HG02798 (cell line): ENCODE data around the gene LAMA4.
A peak's percentile ranks its signal among the peaks of the same experiment; 100 is the strongest.

Source experiments
- ATAC-seq: cut with Tn5 transposase; IDR thresholded peaks from one replicate; pipeline ENCODE4 v1.9.1; 2021; ENCODE audit warnings: mild to moderate bottlenecking; ENCODE audit not compliant: unreplicated experiment, poor library complexity

LAMA4 gene, protein sequence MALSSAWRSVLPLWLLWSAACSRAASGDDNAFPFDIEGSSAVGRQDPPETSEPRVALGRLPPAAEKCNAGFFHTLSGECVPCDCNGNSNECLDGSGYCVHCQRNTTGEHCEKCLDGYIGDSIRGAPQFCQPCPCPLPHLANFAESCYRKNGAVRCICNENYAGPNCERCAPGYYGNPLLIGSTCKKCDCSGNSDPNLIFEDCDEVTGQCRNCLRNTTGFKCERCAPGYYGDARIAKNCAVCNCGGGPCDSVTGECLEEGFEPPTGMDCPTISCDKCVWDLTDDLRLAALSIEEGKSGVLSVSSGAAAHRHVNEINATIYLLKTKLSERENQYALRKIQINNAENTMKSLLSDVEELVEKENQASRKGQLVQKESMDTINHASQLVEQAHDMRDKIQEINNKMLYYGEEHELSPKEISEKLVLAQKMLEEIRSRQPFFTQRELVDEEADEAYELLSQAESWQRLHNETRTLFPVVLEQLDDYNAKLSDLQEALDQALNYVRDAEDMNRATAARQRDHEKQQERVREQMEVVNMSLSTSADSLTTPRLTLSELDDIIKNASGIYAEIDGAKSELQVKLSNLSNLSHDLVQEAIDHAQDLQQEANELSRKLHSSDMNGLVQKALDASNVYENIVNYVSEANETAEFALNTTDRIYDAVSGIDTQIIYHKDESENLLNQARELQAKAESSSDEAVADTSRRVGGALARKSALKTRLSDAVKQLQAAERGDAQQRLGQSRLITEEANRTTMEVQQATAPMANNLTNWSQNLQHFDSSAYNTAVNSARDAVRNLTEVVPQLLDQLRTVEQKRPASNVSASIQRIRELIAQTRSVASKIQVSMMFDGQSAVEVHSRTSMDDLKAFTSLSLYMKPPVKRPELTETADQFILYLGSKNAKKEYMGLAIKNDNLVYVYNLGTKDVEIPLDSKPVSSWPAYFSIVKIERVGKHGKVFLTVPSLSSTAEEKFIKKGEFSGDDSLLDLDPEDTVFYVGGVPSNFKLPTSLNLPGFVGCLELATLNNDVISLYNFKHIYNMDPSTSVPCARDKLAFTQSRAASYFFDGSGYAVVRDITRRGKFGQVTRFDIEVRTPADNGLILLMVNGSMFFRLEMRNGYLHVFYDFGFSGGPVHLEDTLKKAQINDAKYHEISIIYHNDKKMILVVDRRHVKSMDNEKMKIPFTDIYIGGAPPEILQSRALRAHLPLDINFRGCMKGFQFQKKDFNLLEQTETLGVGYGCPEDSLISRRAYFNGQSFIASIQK (N-terminal part only)

DNA sequence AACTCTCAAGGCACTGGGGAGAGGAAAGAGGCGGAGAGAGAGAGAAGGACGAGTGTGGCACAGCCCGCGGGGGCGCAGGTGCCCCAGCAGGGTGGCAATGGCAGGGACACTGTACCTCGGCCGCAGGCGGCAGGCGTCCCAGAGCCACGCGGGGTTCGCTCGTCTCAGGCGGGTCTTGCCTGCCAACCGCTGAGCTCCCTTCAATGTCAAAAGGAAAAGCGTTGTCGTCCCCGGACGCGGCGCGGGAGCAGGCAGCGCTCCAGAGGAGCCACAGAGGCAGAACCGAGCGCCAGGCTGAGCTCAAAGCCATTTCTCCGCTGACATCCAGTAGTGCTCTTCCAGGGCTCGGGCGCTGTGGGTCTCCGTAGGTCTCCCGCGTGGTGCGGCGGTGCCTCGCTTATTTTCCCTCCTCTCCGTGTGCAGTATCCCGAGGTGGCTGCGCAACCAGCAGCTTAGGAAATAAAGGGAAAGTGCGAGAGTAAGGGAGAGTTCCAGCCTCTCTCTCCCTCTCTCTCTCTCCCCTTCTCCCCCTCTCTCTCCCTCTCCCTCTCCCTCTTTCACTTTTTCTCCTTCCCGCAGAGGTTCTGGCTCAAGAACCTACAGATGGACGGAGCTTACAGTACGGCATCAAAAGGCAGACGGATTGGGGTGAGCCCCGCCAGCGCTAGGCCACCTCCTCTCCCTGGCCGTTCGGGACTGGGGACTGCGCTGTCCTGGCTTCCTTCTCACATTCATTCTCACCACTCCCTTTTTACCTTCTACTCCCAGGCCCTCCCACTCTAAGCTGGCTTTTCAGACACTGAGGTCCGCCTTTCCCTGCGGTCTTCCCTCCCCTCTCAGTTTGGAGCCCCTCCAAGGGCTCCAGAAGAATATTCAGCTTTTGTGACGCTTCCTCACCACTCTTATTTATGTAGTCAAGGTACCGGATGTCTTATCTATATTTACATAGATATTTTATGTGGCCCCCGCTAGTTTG is at the start of gene LAMA4:
Gene LAMA4, minus strand, starts transcription at position 727 of the 976 bp plus-strand sequence. Its CDS starts 417 bp downstream, at position 310.
- ATAC-seq: peak; percentile 49

GRCh38 chr6:112302142-112302705 is 47.9 kb upstream of the LAMA4 start:
- ATAC-seq: no peak

GRCh38 chr6:112300896-112301295 is 46.5 kb upstream of the LAMA4 start:
- ATAC-seq: no peak

DNA sequence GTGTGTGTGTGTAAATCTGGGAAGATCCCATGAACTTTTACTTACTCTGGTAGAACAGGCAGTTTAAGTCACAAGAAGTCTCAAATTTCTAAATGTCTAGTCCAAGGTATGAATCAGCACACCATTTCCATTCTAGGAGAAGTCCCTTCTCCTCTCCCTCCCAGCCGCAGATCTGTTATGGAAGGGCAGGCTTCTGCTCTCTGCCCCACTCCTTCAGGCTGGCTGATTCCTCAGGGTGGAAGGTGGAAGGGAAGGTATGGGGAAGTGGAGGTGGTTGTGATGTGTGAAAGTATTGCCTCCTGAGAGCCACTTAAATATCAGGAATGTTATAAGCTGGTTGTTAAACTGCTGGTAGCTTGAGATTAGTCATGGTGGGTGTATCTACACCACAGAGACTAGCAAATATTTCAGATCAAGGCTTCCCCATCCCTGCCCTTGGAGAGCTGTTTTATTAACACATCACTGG is 44.5 kb upstream of the LAMA4 start:
- ATAC-seq: no peak

DNA sequence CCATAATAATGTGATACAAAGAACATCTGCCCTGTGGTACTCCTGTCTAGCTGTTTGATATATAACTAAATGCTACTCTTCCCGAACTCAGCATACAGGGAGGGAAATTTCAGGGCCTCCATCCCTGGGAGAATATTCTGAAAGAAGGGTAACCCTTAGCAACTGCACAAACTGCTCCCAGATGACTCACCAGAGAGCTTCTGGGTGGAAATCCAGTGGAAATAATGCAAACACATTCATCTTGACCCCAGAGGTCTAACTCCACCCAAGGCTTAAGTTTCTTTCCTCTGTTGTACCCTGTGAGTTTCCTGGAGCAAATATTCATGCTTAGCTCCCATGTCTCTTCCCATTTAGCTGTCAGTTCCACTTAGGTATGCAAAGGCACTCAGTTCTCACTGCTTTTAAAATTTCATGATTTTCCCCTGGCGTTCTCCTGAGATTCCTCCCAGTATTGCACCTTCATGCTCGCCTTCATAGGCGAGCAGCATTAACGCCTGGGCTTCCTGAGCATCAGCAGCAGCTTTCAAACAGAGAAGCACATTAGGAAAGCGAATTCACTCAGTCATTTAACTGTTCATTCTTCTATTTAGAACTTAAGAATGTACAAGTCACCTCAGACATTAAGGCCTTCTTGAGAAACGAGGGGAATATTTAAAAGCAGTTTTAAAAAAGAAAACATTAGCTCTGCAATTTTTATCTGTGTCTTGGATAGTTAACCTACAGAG is 43.8 kb upstream of the LAMA4 start:
- no peak for ATAC-seq

- no peak for ATAC-seq
Observed at GRCh38 chr6:112296694-112297093, 42.3 kb upstream of the LAMA4 start.

DNA sequence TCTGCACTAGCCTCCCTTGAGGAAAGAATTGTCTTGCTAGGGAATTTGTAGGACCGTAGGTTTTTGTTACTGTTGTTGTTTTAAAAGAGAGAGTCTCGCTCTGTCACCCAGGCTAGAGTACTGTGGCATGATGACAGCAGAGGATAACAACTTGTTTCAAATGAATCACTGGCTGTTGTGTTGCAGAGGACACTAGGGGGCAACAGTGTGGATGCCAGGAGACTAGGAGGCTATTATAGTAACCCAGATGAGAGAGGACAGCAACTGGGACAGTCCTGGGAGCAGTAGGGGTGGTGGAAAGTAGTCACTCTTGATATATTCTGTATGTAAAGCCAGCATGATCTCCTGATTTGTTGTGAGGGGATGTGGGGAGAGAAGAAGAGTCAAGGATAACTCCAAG is 41.8 kb upstream of the LAMA4 start:
- ATAC-seq: peak; percentile 54

- no peak for ATAC-seq
Observed at GRCh38 chr6:112291161-112291762, 36.9 kb upstream of the LAMA4 start.

DNA sequence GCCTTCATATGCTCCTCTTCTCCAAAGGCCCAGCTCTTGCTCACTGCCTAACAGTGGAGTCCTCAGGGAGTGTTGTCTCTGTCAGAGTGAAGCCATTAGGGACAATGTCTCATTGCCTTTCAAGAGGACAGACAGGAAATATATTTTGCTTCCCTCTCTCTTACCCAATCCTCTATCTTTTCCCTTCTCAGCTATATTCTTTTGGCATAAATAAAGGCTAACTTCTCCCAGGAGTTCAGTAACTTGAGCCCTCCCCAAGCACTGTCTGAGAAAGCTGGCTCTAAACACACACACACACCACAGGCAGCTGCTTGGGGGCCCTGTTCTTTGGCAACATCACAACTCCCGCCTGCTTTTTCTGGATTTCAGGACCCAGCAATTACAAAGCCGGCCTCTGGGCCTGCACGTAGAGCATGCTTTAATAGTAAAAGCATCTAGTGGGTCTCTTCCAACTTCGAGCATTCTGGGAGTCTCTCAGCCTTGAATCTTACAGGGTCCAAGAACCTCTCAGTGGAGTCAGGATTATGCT is 34.7 kb upstream of the LAMA4 start:
- no peak for ATAC-seq

DNA sequence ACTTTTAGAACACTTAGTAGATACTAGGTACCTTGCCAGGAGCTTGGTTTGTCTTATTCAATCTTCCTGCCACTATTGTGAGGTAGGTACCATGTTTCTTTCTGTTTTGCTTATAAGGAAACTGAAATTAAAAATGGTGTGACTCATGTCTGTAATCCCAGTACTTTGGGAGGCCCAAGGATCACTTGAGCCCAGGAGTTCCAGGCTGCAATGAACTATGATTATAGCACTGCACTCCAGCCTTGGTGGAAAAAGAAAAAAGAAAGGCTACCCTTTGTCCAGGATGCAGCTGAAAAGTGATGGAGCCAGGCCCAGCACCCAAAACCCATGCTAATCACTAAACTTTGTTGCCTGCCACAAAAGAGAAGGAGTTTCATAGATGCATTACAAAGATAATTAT is 34.1 kb upstream of the LAMA4 start:
- ATAC-seq: no peak

DNA sequence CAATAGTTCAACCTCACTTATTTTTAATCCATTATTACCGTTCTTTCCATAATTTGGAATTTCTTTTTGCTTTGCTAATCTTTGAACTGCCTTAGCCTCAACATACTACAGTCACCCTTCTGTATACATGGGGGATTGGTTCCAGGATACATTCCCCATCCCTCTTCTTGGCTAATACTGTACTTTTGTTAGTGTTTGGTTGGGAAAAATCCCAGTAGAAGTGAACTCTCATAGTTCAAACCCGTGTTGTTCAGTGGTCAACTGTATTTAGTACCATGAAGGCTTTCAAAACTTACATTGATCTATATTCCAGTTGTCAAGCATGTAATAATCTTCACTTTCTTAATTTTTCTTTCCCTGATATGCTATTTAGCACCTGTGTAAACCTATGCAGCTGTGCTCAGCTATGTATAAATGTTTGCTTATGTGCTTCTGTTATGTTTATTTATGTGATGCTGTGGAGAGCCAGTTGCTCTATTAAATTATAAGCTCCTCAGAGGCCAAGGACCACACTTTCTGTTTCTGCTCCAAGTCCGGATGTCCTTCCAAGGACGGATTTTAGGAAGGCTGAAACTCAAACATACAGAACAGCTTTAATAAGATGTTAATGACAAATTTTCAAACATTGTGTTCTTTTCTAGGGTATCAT is 33.3 kb upstream of the LAMA4 start:
- ATAC-seq: no peak

DNA sequence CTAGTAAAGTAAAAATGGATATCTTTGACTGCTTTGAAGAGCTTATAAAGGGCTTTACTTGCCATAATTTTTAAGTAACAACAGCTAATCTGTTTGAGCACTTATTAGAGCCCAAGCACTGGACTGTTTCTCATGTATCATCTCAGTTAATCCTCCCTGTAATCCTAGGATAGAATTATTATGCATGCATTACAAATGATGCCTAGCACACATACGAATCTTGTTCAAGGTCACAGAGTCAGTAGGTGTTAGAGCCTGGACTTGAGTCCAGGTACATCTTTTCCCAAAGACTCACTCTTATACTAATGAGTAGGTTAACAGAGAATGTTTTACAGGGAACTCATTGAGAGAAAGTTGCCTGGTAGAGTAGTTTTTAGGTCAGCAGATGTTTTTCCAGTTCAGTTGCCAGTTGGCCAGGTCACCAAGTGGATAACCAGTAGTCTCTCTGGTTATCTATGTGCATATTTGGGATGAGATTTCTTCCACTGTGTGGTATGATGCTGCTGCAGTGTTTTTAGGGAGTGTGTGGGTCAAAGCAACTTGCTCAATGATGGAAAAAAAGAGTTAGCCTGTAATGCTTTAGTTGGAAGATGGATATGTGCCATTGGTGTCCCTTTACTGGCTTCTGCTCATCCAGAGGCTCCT is 32.3 kb upstream of the LAMA4 start:
- ATAC-seq: no peak

DNA sequence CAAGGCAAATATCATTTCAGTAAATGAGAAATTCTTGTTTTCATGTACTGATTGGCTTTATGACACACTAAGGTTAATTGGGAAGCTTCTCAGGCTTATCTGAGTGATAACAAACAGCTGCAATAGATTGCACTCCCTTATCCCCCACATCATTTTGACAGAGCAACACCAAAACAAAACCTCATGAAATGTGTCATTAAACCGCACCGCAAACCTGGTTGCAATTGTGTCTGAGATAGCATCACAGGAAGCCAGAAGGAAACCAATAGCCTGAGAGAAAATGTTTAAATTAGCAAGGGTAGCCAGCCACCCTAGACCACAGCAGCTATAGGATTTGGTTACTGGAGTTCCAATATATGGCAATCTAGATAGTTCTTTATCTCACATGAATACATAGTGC is 31.6 kb upstream of the LAMA4 start:
- peak; percentile 67 for ATAC-seq

GRCh38 chr6:112284603-112285002 is 30.2 kb upstream of the LAMA4 start:
- no peak for ATAC-seq

DNA sequence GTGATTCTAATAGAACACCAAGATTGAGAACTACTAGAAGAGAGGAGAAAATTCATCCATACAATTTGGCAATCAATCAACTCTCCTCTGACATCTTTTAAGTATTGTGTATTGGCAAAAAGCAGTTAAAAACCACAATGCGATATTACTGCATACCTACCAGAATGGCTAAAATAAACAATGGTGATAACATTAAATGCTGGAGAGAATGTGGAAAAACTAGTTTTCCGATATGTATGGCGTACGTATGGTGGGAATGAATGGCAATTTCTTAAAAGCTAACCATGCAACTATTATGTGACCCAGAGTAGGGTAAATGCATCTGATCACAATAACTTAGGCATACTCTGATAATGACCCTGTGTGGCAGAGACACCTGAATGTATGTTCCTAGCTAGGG is 29.3 kb upstream of the LAMA4 start:
- ATAC-seq: no peak

DNA sequence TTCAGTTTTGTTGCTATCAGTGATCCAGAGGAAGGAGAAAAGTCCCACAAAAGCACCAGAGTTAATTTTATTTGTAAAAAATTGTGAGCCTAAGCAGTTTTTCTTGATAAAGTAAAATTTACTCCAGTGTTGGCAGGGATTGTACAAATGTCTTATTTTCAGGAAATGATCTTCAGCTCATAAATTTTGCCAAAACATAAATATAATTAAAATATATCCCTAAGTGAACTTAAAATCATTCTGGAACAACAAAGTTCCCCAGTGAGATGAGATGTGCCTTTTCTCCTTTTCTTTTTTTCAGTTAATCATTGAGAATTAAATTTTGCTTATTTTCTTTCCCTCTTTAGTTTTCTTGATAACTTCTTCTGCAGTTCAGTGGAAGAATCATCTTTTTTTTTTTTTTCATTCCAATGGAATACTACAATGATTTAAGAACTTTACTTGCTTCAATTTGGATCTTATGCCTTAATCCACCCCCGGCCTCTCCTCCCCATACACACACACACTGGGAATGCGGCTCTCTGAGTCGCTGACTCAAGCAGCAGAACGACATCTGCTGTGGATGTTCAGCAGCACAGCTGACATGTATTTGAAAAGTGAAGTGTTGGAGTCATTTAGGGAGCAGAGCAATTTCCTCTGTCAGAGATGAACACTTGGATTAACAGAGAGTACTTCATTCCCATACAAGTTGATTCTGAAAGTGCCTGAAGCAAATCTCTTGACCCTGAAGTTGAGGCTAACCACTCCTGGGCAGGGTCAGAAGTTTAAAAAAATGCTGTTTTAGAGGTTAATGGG is 27.7 kb upstream of the LAMA4 start:
- ATAC-seq: no peak
